RWPE2 (cell line): Measurements from ENCODE around the gene COG6.
A peak's percentile ranks its signal among the peaks of the same experiment; 100 is the strongest.

Experiments
- ATAC-seq: fragments of 200-7000 bp; cut with Tn5 transposase; 3 replicates; pipeline ENCODE4 v1.9.1; 2021; ENCODE audit warnings: low read depth
- DNase-seq: peaks from one replicate; pipeline ENCODE4 v3.0.0-alpha.2; 2020; ENCODE audit warnings: low spot score
- H3K27ac ChIP-seq: fragments of 450-650 bp; 2 replicates; pipeline ENCODE4 v1.5.1; 2017; ENCODE audit warnings: mild to moderate bottlenecking; ENCODE audit not compliant: poor library complexity, severe bottlenecking
- H3K27me3 ChIP-seq: fragments of 250-450 bp; sonication (Bioruptor Pico); 2 replicates; pipeline ENCODE4 v1.5.1; 2021; ENCODE audit warnings: mild to moderate bottlenecking, moderate library complexity; ENCODE audit not compliant: insufficient read depth, poor library complexity, severe bottlenecking
- H3K36me3 ChIP-seq: fragments of 250-450 bp; sonication (Bioruptor Pico); 2 replicates; pipeline ENCODE4 v1.5.1; 2020; ENCODE audit warnings: low read depth, mild to moderate bottlenecking, moderate library complexity
- H3K4me1 ChIP-seq: fragments of 250-450 bp; sonication (Bioruptor Pico); 2 replicates; pipeline ENCODE4 v1.5.1; 2021; ENCODE audit warnings: mild to moderate bottlenecking, moderate library complexity; ENCODE audit not compliant: insufficient read depth, poor library complexity, severe bottlenecking
- H3K4me3 ChIP-seq: fragments of 250-450 bp; sonication (Bioruptor Pico); 2 replicates; pipeline ENCODE4 v1.5.1; 2021; ENCODE audit warnings: mild to moderate bottlenecking, moderate library complexity; ENCODE audit not compliant: severe bottlenecking
- H3K9me3 ChIP-seq: fragments of 250-450 bp; sonication (Bioruptor Pico); 2 replicates; pipeline ENCODE4 v1.5.1; 2021; ENCODE audit warnings: mild to moderate bottlenecking, moderate library complexity; ENCODE audit not compliant: severe bottlenecking
- CTCF ChIP-seq: fragments of 450-650 bp; IDR thresholded peaks from one replicate; pipeline ENCODE4 v1.5.1; 2017; ENCODE audit warnings: mild to moderate bottlenecking, moderate library complexity; ENCODE audit not compliant: poor library complexity, severe bottlenecking

The COG6 gene

GRCh38 chr13:39656325-39656677 lies 839 bp downstream of the COG6 start:
- peak overlapping the region; percentile 89 for H3K4me3 ChIP-seq
- TF ChIP-seq CTCF, result no peak
- H3K27ac ChIP-seq, result no peak overlapping the region
- no peaks in the 10 kb centered on the region for H3K27me3 ChIP-seq
- DNase-seq (no peak), ATAC-seq (peak; percentile 42)
- H3K9me3 ChIP-seq, result no peaks in the 10 kb centered on the region
- H3K36me3 ChIP-seq, result peaks cover 23% of the 10 kb centered on the region
- peaks cover 4% of the 10 kb centered on the region for H3K4me1 ChIP-seq

- no peak for ATAC-seq
- H3K4me1 ChIP-seq, result no peaks in the 10 kb centered on the region
These were observed 8.0 kb downstream of the COG6 start for GRCh38 chr13:39663508-39663907.

GRCh38 chr13:39663958-39664357 lies 8.5 kb downstream of the COG6 start:
- no peak for ATAC-seq
- no peaks in the 10 kb centered on the region for H3K27me3 ChIP-seq
- no peaks in the 10 kb centered on the region for H3K4me1 ChIP-seq
- no peak for DNase-seq
- no peak overlapping the region for H3K27ac ChIP-seq
- no peaks in the 10 kb centered on the region for H3K9me3 ChIP-seq
- no peak for TF ChIP-seq CTCF
- H3K4me3 ChIP-seq, result no peak overlapping the region
- H3K36me3 ChIP-seq, result peaks cover 52% of the 10 kb centered on the region

More at GRCh38 chr13:39663508-39663907, 8.0 kb downstream of the COG6 start:
- H3K36me3 ChIP-seq, result peaks cover 52% of the 10 kb centered on the region
- no peak overlapping the region for H3K27ac ChIP-seq
- H3K4me3 ChIP-seq, result no peak overlapping the region
- TF ChIP-seq CTCF, result no peak
- no peaks in the 10 kb centered on the region for H3K27me3 ChIP-seq
- no peaks in the 10 kb centered on the region for H3K9me3 ChIP-seq
- no peak for DNase-seq

- Histone ChIP-seq H3K27ac (no peak overlapping the region), H3K4me1 (no peaks in the 10 kb centered on the region), H3K4me3 (no peak overlapping the region), H3K36me3 (peaks cover 34% of the 10 kb centered on the region), H3K9me3 (no peaks in the 10 kb centered on the region), H3K27me3 (no peaks in the 10 kb centered on the region)
- no peak for TF ChIP-seq CTCF
- DNase-seq (no peak), ATAC-seq (no peak)
These were observed 10.3 kb downstream of the COG6 start for GRCh38 chr13:39665763-39666162.

GRCh38 chr13:39670445-39670844 lies 15.0 kb downstream of the COG6 start:
- TF ChIP-seq CTCF, result no peak
- DNase-seq (no peak), ATAC-seq (no peak)
- no peaks in the 10 kb centered on the region for H3K27me3 ChIP-seq
- no peaks in the 10 kb centered on the region for H3K9me3 ChIP-seq
- H3K27ac ChIP-seq, result no peak overlapping the region
- H3K36me3 ChIP-seq, result peaks cover 17% of the 10 kb centered on the region
- no peaks in the 10 kb centered on the region for H3K4me1 ChIP-seq
- no peak overlapping the region for H3K4me3 ChIP-seq
